GM12874 (cell line): ENCODE results near the gene MRPL37.

Experiments
- CTCF ChIP-seq: IDR thresholded peaks from 2 replicates; pipeline ENCODE4 v1.5.1; 2011; ENCODE audit warnings: low read depth, mild to moderate bottlenecking, control low read depth, low read length, moderate library complexity; ENCODE audit not compliant: insufficient read depth

Gene MRPL37

GRCh38 chr1:54263601-54264226 is 63.7 kb downstream of the MRPL37 start:
- no peak for TF ChIP-seq CTCF

GRCh38 chr1:54265126-54265525 is 65.2 kb downstream of the MRPL37 start:
- TF ChIP-seq CTCF, result no peak

DNA sequence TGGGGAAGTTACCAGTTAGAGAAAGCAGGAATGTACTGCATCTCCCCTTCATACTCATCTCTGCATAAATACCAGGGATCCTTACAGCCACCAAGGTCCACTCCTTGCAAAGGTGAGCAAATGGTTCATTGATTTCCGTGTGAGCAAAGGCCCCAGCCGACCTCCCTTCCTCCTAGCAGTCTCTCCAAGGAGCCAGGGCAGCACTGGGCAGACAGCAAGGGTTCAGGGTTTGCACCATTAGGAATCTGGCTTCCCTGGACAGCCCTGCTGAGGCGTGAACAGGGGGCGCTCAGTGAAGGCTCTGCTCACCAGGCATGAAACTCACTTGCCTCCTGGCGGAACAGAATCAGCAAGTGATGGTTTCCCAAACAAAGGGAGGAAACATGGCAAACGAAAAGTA is 65.7 kb downstream of the MRPL37 start:
- TF ChIP-seq CTCF, result no peak

DNA sequence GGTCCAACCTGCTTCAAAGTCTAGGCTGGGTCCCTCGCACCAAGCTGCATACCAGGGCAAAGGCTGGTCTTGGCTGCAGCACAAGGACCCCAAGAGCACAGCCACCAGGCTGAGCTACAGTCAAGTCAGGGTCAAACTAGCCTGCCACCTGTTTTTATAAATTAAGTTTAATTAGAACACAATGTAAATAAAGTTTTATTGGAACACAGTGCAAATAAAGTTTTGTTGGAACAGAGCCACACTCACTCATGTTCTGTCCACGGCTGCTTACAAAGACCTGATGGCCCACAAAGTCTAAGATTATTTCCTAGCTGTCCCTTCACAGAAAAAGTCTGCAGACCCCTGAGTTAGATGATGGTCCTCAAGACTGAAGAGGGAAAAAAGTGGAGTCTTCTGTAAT is 66.2 kb downstream of the MRPL37 start:
- TF ChIP-seq CTCF, result no peak

GRCh38 chr1:54266908-54267307 is 66.9 kb downstream of the MRPL37 start:
- no peak for TF ChIP-seq CTCF
